Neural cell (in vitro differentiated cells): Measurements from ENCODE around the gene SPOCK1.

Source experiments
- EP300 ChIP-seq: fragments of 450-650 bp; conservative IDR thresholded peaks from 2 replicates; pipeline ENCODE4 v1.6.1; 2014; ENCODE audit warnings: antibody characterized with exemption, mild to moderate bottlenecking, moderate library complexity; ENCODE audit not compliant: poor library complexity, severe bottlenecking
- EZH2 ChIP-seq: fragments of 200-600, 300-800 bp; shearing (Covaris generic), sonication (generic); IDR thresholded peaks from 2 replicates; pipeline ENCODE4 v1.6.1; 2014; ENCODE audit warnings: antibody characterized with exemption, low read length, borderline replicate concordance, mild to moderate bottlenecking; ENCODE audit not compliant: insufficient read depth, poor library complexity, severe bottlenecking
- MXI1 ChIP-seq: fragments of 450-650 bp; conservative IDR thresholded peaks from 2 replicates; pipeline ENCODE4 v1.6.1; 2014; ENCODE audit warnings: antibody characterized with exemption, mild to moderate bottlenecking; ENCODE audit not compliant: poor library complexity, severe bottlenecking
- POLR2AphosphoS5 ChIP-seq: IDR thresholded peaks from 2 replicates; pipeline ENCODE4 v1.6.1; 2012
- RAD21 ChIP-seq: fragments of 450-650 bp; conservative IDR thresholded peaks from 2 replicates; pipeline ENCODE4 v1.6.1; 2014; ENCODE audit warnings: antibody characterized with exemption, mild to moderate bottlenecking, moderate library complexity
- SMC3 ChIP-seq: fragments of 450-650 bp; conservative IDR thresholded peaks from 2 replicates; pipeline ENCODE4 v1.6.1; 2014; ENCODE audit warnings: antibody characterized with exemption, mild to moderate bottlenecking, moderate library complexity; ENCODE audit not compliant: poor library complexity
- TF ChIP-seq, protein P1 (sequence below): fragments of 450-650 bp; IDR thresholded peaks from 2 replicates; pipeline ENCODE4 v1.5.1; 2014; ENCODE audit warnings: antibody characterized with exemption, mild to moderate bottlenecking, moderate library complexity; ENCODE audit not compliant: poor library complexity, severe bottlenecking
- TF ChIP-seq, protein P2 (sequence below): IDR thresholded peaks from 2 replicates; pipeline ENCODE4 v1.6.1; 2012; ENCODE audit warnings: borderline replicate concordance

DNA sequence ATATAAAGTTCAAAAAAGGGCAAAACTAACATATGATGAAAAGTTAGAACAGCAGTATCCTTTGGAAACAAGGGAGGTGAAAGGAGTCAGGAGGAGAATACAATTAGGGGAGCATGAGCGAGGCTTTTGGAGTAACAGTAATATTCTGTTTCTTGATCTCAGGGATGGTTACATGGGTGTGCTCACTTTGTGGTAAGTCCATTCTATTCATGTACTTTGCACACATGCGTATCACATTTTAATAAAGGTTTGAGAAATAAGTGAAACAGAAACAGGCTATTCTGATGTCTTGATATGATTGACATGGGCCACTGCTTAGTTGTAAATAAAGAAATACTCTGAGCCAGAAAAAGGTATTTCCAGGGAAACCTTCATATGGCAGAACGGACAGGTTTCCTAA lies 208.8 kb downstream of the SPOCK1 start:
- TF ChIP-seq EZH2 (no peak), POLR2AphosphoS5 (no peak), SMC3 (no peak), MXI1 (no peak), EP300 (no peak), RAD21 (no peak)
- TF ChIP-seq, protein P1, sequence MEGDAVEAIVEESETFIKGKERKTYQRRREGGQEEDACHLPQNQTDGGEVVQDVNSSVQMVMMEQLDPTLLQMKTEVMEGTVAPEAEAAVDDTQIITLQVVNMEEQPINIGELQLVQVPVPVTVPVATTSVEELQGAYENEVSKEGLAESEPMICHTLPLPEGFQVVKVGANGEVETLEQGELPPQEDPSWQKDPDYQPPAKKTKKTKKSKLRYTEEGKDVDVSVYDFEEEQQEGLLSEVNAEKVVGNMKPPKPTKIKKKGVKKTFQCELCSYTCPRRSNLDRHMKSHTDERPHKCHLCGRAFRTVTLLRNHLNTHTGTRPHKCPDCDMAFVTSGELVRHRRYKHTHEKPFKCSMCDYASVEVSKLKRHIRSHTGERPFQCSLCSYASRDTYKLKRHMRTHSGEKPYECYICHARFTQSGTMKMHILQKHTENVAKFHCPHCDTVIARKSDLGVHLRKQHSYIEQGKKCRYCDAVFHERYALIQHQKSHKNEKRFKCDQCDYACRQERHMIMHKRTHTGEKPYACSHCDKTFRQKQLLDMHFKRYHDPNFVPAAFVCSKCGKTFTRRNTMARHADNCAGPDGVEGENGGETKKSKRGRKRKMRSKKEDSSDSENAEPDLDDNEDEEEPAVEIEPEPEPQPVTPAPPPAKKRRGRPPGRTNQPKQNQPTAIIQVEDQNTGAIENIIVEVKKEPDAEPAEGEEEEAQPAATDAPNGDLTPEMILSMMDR = no peak
- TF ChIP-seq, protein P2, sequence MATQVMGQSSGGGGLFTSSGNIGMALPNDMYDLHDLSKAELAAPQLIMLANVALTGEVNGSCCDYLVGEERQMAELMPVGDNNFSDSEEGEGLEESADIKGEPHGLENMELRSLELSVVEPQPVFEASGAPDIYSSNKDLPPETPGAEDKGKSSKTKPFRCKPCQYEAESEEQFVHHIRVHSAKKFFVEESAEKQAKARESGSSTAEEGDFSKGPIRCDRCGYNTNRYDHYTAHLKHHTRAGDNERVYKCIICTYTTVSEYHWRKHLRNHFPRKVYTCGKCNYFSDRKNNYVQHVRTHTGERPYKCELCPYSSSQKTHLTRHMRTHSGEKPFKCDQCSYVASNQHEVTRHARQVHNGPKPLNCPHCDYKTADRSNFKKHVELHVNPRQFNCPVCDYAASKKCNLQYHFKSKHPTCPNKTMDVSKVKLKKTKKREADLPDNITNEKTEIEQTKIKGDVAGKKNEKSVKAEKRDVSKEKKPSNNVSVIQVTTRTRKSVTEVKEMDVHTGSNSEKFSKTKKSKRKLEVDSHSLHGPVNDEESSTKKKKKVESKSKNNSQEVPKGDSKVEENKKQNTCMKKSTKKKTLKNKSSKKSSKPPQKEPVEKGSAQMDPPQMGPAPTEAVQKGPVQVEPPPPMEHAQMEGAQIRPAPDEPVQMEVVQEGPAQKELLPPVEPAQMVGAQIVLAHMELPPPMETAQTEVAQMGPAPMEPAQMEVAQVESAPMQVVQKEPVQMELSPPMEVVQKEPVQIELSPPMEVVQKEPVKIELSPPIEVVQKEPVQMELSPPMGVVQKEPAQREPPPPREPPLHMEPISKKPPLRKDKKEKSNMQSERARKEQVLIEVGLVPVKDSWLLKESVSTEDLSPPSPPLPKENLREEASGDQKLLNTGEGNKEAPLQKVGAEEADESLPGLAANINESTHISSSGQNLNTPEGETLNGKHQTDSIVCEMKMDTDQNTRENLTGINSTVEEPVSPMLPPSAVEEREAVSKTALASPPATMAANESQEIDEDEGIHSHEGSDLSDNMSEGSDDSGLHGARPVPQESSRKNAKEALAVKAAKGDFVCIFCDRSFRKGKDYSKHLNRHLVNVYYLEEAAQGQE = no peak
